Stimulated activated naive CD8-positive, alpha-beta T cell treated with anti-CD3 and anti-CD28 coated beads, Interleukin-15, Interleukin-2, amounts not matched to agents 100 ng/mL and 50 ng/mL, for 24 hours (primary cell): ENCODE data around the gene HHIPL1.
A peak's percentile ranks its signal among the peaks of the same experiment; 100 is the strongest.
"Not testable (repeated sequence)": the region's sequence is repeated elsewhere in the genome, so short reads cannot be mapped to it uniquely, and the experiment has no call there.

Source experiments
- H3K27ac Mint-ChIP-seq: one replicate; pipeline ENCODE4 v1.8.0; 2021; ENCODE audit warnings: mild to moderate bottlenecking, mixed read lengths
- H3K27me3 Mint-ChIP-seq: one replicate; pipeline ENCODE4 v1.8.0; 2021; ENCODE audit warnings: mixed read lengths
- H3K36me3 Mint-ChIP-seq: one replicate; pipeline ENCODE4 v1.8.0; 2021; ENCODE audit warnings: low read depth, mixed read lengths
- H3K4me1 Mint-ChIP-seq: one replicate; pipeline ENCODE4 v1.8.0; 2021; ENCODE audit warnings: low read depth, mixed read lengths
- H3K4me3 Mint-ChIP-seq: one replicate; pipeline ENCODE4 v1.8.0; 2021; ENCODE audit warnings: mild to moderate bottlenecking, mixed read lengths
- H3K9me3 Mint-ChIP-seq: one replicate; pipeline ENCODE4 v1.8.0; 2021; ENCODE audit warnings: mixed read lengths

Gene HHIPL1

GRCh38 chr14:99642771-99643170, 2.2 kb upstream of the HHIPL1 start:
- H3K27me3 Mint-ChIP-seq: peaks cover 27% of the 10 kb centered on the region
- not testable (repeated sequence) for H3K9me3 Mint-ChIP-seq, H3K4me1 Mint-ChIP-seq, H3K36me3 Mint-ChIP-seq, H3K27ac Mint-ChIP-seq, H3K4me3 Mint-ChIP-seq

GRCh38 chr14:99643343-99643742, 1.6 kb upstream of the HHIPL1 start:
- H3K27ac Mint-ChIP-seq: no peak overlapping the region
- H3K36me3 Mint-ChIP-seq: no peaks in the 10 kb centered on the region
- no peaks in the 10 kb centered on the region for H3K4me1 Mint-ChIP-seq
- H3K4me3 Mint-ChIP-seq: no peak overlapping the region
- no peaks in the 10 kb centered on the region for H3K9me3 Mint-ChIP-seq
- peaks cover 33% of the 10 kb centered on the region for H3K27me3 Mint-ChIP-seq

DNA sequence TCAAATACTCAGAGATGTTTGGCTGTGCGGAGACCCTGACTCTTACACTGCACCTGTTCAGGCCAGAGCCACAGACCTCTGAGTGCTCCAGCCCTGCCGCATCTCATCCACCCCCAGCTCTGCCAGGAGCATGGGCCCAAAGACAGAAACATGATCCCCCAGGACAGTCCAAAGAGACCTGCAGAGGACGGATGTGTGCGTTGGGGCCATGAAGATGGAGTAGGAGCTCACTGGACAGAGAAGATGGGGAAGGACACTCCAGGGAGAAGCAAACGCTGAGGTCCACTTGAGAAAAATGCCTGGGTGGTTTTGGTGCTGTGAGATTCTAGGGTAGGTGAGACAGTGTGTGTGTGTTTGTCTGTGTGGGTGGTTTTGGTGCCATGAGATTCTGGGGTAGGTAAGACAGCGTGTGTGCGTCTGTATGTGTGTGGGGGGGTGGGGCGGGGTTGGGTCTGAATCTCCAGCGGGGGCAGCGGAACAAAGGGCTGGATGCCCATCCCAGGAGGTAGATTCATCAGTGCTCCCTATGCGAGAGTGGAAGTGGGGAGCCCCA, 818 bp upstream of the HHIPL1 start:
- no peaks in the 10 kb centered on the region for H3K36me3 Mint-ChIP-seq
- no peak overlapping the region for H3K27ac Mint-ChIP-seq
- peak overlapping the region; percentile 1 for H3K4me3 Mint-ChIP-seq
- H3K9me3 Mint-ChIP-seq: no peaks in the 10 kb centered on the region
- H3K27me3 Mint-ChIP-seq: peaks cover 36% of the 10 kb centered on the region
- no peaks in the 10 kb centered on the region for H3K4me1 Mint-ChIP-seq

- Mint-ChIP-seq H3K4me3 (no peak overlapping the region), H3K27me3 (peaks cover 39% of the 10 kb centered on the region), H3K27ac (no peak overlapping the region), H3K36me3 (no peaks in the 10 kb centered on the region), H3K4me1 (no peaks in the 10 kb centered on the region), H3K9me3 (no peaks in the 10 kb centered on the region)
These were observed 896 bp downstream of the HHIPL1 start for GRCh38 chr14:99645545-99646505.

DNA sequence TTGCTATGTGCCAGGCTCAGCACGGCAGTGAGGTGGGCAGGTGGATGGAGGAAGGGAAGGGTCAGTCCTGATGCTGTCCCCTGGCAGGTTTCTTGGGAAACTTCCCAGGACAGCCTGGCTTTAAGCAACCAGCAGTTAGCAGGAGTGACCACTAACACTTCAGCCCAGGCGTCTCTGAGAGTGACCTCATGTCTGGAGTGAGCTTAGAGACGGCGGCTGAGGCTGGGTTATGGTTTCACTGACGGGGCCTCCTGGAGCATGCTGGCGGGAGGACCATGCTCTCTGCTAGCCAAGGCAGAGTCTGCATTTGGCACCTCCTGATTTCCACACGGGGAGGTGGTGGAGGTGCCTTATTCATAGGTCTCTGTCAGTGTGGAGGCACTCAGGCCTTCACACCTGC, 2.5 kb downstream of the HHIPL1 start:
- H3K4me1 Mint-ChIP-seq: no peaks in the 10 kb centered on the region

GRCh38 chr14:99648027-99648784, 3.3 kb downstream of the HHIPL1 start:
- Mint-ChIP-seq H3K27ac (no peak overlapping the region), H3K4me3 (no peak overlapping the region), H3K36me3 (no peaks in the 10 kb centered on the region), H3K27me3 (peaks cover 44% of the 10 kb centered on the region), H3K4me1 (no peaks in the 10 kb centered on the region), H3K9me3 (no peaks in the 10 kb centered on the region)

More for the DNA sequence above, 2.5 kb downstream of the HHIPL1 start:
- Mint-ChIP-seq H3K9me3 (no peaks in the 10 kb centered on the region), H3K27ac (no peak overlapping the region), H3K27me3 (peaks cover 44% of the 10 kb centered on the region), H3K4me3 (no peak overlapping the region), H3K36me3 (no peaks in the 10 kb centered on the region)

DNA sequence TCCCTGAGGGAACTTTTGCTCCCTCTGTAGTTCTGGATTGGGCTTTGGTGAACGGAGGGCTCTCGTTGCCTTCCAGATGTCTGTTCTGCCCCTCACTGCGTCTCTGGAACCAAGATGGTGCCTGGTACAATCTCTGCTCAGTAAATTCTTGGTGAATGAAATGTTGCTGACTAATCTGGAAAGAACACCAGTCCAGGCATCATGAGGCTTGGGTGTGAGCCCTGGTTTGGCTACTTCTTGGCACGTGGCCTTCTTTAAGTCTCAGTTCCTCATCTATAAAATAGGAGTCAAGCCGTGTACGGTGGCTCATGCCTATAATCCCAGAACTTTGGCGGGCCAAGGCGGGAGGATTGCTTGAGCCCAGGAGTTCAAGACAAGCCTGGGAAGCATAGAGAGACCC, 4.3 kb downstream of the HHIPL1 start:
- Mint-ChIP-seq H3K9me3 (no peaks in the 10 kb centered on the region), H3K36me3 (no peaks in the 10 kb centered on the region), H3K4me3 (no peak overlapping the region), H3K4me1 (no peaks in the 10 kb centered on the region), H3K27me3 (peaks cover 39% of the 10 kb centered on the region), H3K27ac (no peak overlapping the region)

GRCh38 chr14:99649643-99650042, 4.7 kb downstream of the HHIPL1 start:
- H3K36me3 Mint-ChIP-seq: no peaks in the 10 kb centered on the region
- no peaks in the 10 kb centered on the region for H3K4me1 Mint-ChIP-seq
- H3K27ac Mint-ChIP-seq: no peak overlapping the region
- H3K4me3 Mint-ChIP-seq: no peak overlapping the region
- peaks cover 40% of the 10 kb centered on the region for H3K27me3 Mint-ChIP-seq
- H3K9me3 Mint-ChIP-seq: no peaks in the 10 kb centered on the region

DNA sequence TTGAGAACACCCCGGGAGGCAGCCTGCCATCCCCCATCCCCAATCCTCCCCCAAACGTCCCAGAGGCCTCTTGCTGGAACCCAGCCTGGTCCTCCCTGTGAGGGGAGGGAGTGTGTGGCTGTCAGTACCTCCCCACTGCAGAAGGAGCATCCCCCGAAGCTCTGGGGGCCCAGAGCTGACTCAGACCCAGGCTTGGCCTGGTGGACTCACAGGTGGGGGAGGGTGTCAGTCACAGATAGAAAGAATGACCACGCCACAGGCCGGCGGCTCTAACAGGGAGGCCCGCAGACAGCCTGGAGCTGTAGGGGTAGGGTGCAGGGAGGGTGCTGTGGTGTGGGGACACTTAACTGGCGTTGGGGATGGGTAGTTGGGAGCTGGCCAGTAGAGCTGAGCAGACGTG, 5.3 kb downstream of the HHIPL1 start:
- Mint-ChIP-seq H3K4me1 (no peaks in the 10 kb centered on the region), H3K36me3 (no peaks in the 10 kb centered on the region), H3K4me3 (no peak overlapping the region), H3K27me3 (peaks cover 42% of the 10 kb centered on the region), H3K27ac (no peak overlapping the region), H3K9me3 (no peaks in the 10 kb centered on the region)

DNA sequence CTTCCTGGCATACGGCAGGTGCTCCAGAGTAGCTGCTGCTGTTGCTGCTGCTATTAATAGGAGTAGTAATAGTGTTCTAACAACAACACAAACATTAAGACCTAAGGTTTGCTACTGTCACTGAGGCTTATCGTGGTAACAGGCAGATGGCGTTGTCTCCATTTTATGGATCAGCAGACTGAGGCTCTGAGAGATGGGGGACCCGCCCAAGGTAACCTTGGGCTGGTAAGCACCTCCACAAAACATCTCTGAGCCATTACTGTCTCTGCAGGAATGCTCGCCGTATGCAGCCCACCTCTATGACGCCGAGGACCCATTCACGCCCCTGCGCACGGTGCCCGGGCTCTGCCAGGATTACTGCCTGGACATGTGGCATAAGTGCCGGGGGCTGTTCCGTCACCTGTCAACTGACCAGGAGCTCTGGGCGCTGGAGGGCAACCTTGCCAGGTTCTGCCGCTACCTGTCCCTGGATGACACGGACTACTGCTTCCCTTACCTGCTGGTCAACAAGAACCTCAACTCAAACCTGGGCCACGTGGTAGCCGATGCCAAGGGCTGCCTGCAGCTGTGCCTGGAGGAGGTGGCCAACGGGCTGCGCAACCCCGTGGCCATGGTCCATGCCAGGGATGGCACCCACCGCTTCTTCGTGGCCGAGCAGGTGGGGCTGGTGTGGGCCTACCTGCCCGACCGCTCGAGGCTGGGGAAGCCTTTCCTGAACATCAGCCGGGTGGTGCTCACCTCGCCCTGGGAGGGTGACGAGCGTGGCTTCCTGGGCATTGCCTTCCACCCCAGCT, 7.2 kb downstream of the HHIPL1 start:
- Mint-ChIP-seq H3K27ac (no peak overlapping the region), H3K36me3 (no peaks in the 10 kb centered on the region), H3K4me1 (no peaks in the 10 kb centered on the region), H3K4me3 (no peak overlapping the region), H3K27me3 (peaks cover 41% of the 10 kb centered on the region), H3K9me3 (no peaks in the 10 kb centered on the region)

DNA sequence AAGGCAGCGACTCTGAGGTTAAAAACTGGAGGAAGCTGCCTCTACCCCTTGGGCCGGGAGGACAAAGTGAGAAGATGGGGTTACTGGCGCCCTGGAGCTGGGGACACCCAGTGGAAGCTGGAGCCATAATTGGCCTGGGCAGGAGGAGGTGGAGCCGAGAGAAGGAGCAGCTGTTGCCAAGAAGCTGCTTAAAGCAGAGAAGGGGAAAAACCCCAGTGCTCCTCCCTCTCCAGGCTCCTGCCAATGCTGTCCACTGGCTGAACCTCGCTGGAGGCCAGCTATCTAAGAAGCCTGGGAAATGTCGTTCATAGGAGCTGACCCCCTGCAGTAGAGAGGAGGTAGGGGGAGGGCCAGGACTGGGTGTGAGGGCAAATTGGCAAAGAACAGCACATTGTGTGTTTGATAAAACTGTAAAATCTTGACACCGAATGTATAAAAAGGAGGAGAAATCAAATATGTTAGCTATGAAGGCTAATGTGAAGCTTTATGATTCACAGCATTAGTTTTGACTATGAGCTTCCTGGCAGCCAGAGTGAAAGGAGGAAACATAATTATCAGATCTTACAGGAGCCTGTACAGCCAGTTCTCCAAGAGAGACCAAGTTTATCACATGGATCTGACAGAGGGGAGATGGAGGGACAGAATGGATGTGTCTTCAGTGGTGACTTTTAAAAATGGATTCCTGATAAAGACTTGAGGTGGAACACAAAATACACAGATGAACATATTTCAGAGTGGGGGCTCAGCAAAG, 9.5 kb downstream of the HHIPL1 start:
- Mint-ChIP-seq H3K4me1 (peaks cover 3% of the 10 kb centered on the region), H3K27me3 (peaks cover 45% of the 10 kb centered on the region), H3K27ac (no peak overlapping the region)

GRCh38 chr14:99655521-99655920, 10.6 kb downstream of the HHIPL1 start:
- no peak overlapping the region for H3K27ac Mint-ChIP-seq

More for the DNA sequence above, 9.5 kb downstream of the HHIPL1 start:
- H3K4me3 Mint-ChIP-seq: no peak overlapping the region
- H3K36me3 Mint-ChIP-seq: no peaks in the 10 kb centered on the region
- no peaks in the 10 kb centered on the region for H3K9me3 Mint-ChIP-seq

DNA sequence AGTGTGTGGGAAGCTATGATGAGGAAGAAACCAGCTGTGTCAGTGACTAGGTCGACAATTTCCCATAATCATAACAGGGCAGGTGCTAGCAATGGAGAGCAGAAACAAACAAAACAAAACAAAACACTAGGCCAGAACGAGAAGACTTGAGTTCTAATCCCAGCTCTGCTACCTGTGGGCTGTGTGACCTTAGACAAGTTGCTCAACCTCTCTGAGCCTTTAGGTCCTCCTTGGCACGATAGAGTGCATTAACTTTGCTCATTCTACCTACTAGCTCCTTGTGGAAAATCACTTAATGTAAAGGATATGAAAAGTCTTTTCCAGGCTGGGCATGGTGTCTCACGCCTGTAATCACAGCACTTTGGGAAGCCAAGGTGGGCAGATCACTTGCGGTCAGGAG, 11.2 kb downstream of the HHIPL1 start:
- no peaks in the 10 kb centered on the region for H3K9me3 Mint-ChIP-seq
- H3K36me3 Mint-ChIP-seq: no peaks in the 10 kb centered on the region
- H3K4me3 Mint-ChIP-seq: no peak overlapping the region
- peaks cover 51% of the 10 kb centered on the region for H3K27me3 Mint-ChIP-seq
- H3K27ac Mint-ChIP-seq: no peak overlapping the region
- peaks cover 3% of the 10 kb centered on the region for H3K4me1 Mint-ChIP-seq

More at GRCh38 chr14:99655521-99655920, 10.6 kb downstream of the HHIPL1 start:
- H3K27me3 Mint-ChIP-seq: peaks cover 51% of the 10 kb centered on the region
- peaks cover 3% of the 10 kb centered on the region for H3K4me1 Mint-ChIP-seq
- H3K4me3 Mint-ChIP-seq: no peak overlapping the region
- H3K9me3 Mint-ChIP-seq: no peaks in the 10 kb centered on the region
- H3K36me3 Mint-ChIP-seq: no peaks in the 10 kb centered on the region

- Mint-ChIP-seq H3K27ac (no peak overlapping the region), H3K27me3 (peaks cover 52% of the 10 kb centered on the region), H3K9me3 (no peaks in the 10 kb centered on the region), H3K36me3 (no peaks in the 10 kb centered on the region), H3K4me3 (no peak overlapping the region), H3K4me1 (peaks cover 3% of the 10 kb centered on the region)
These were observed 12.8 kb downstream of the HHIPL1 start for GRCh38 chr14:99657645-99658155.
